H9 (cell line): ENCODE measurements around the gene LRMDA. TPM values are rescaled to one million over a fixed set of nuclear protein-coding genes. Genes with fewer than 3 reads are reported as not detected.

Experiments used
- DNase-seq: peaks from one replicate; pipeline ENCODE4 v3.0.0-alpha.2; 2017
- H2AFZ ChIP-seq: one replicate; pipeline ENCODE4 v1.6.1; 2013; ENCODE audit warnings: mild to moderate bottlenecking, low read length, control low read depth, moderate library complexity
- H2AK5ac ChIP-seq: 2 replicates; pipeline ENCODE4 v1.6.1; 2013; ENCODE audit warnings: low read length, control low read depth, mixed read lengths; ENCODE audit not compliant: insufficient read length
- H2BK120ac ChIP-seq: one replicate; pipeline ENCODE4 v1.6.1; 2013; ENCODE audit warnings: low read depth, mild to moderate bottlenecking, low read length, control low read depth, inconsistent platforms; ENCODE audit not compliant: poor library complexity, severe bottlenecking
- H2BK12ac ChIP-seq: 2 replicates; pipeline ENCODE4 v1.6.1; 2013; ENCODE audit warnings: low read length, control low read depth, mixed read lengths, low read depth; ENCODE audit not compliant: insufficient read length
- H2BK15ac ChIP-seq: 2 replicates; pipeline ENCODE4 v1.6.1; 2013; ENCODE audit warnings: low read depth, low read length, control low read depth
- H2BK20ac ChIP-seq: one replicate; pipeline ENCODE4 v1.6.1; 2013; ENCODE audit warnings: low read depth, mild to moderate bottlenecking, low read length, control low read depth, inconsistent platforms; ENCODE audit not compliant: poor library complexity, severe bottlenecking
- H2BK5ac ChIP-seq: 2 replicates; pipeline ENCODE4 v1.6.1; 2013; ENCODE audit warnings: low read length, control low read depth, mixed read lengths; ENCODE audit not compliant: insufficient read length
- H3K14ac ChIP-seq: 2 replicates; pipeline ENCODE4 v1.6.1; 2013; ENCODE audit warnings: low read length, control low read depth; ENCODE audit not compliant: insufficient read depth
- H3K18ac ChIP-seq: 2 replicates; pipeline ENCODE4 v1.6.1; 2013; ENCODE audit warnings: low read depth, mild to moderate bottlenecking, mixed read lengths, low read length, control low read depth; ENCODE audit not compliant: insufficient read length
- H3K23ac ChIP-seq: 2 replicates; pipeline ENCODE4 v1.6.1; 2013; ENCODE audit warnings: low read length, control low read depth, mixed read lengths, low read depth; ENCODE audit not compliant: insufficient read length
- H3K23me2 ChIP-seq: 2 replicates; pipeline ENCODE4 v1.6.1; 2013; ENCODE audit warnings: low read depth, mild to moderate bottlenecking, mixed read lengths, low read length, control low read depth; ENCODE audit not compliant: insufficient read length, poor library complexity, severe bottlenecking
- H3K27ac ChIP-seq: 2 replicates; pipeline ENCODE4 v1.5.1; 2013; ENCODE audit warnings: low read length, control low read depth, mixed read lengths, low read depth; ENCODE audit not compliant: insufficient read length
- H3K27me3 ChIP-seq: 2 replicates; pipeline ENCODE4 v1.6.1; 2013; ENCODE audit warnings: low read length, control low read depth, inconsistent platforms; ENCODE audit not compliant: insufficient read depth
- H3K4ac ChIP-seq: 2 replicates; pipeline ENCODE4 v1.6.1; 2013; ENCODE audit warnings: low read depth, mild to moderate bottlenecking, control low read depth, inconsistent platforms, low read length, moderate library complexity
- H3K4me1 ChIP-seq: 2 replicates; pipeline ENCODE4 v1.6.1; 2013; ENCODE audit warnings: low read length, control low read depth, inconsistent platforms; ENCODE audit not compliant: insufficient read depth
- H3K4me2 ChIP-seq: 2 replicates; pipeline ENCODE4 v1.6.1; 2013; ENCODE audit warnings: low read length, control low read depth, mixed read lengths; ENCODE audit not compliant: insufficient read length, insufficient read depth
- H3K56ac ChIP-seq: 2 replicates; pipeline ENCODE4 v1.6.1; 2013; ENCODE audit warnings: low read depth, mild to moderate bottlenecking, mixed read lengths, low read length, control low read depth; ENCODE audit not compliant: insufficient read length
- H3K79me1 ChIP-seq: 2 replicates; pipeline ENCODE4 v1.6.1; 2013; ENCODE audit warnings: low read depth, mild to moderate bottlenecking, moderate library complexity, low read length, control low read depth, inconsistent platforms; ENCODE audit not compliant: insufficient read depth, poor library complexity, severe bottlenecking
- H3K79me2 ChIP-seq: 2 replicates; pipeline ENCODE4 v1.6.1; 2013; ENCODE audit warnings: low read length, control low read depth, inconsistent platforms; ENCODE audit not compliant: insufficient read depth
- H3K9ac ChIP-seq: 2 replicates; pipeline ENCODE4 v1.6.1; 2013; ENCODE audit warnings: low read length, control low read depth, mixed read lengths; ENCODE audit not compliant: insufficient read length; ENCODE audit errors: extremely low read depth
- H3K9me3 ChIP-seq: one replicate; pipeline ENCODE4 v1.6.1; 2013; ENCODE audit warnings: low read depth, low read length, inconsistent platforms; ENCODE audit not compliant: control insufficient read depth
- H3T11ph ChIP-seq: one replicate; pipeline ENCODE4 v1.6.1; 2013; ENCODE audit warnings: mild to moderate bottlenecking, low read length, control low read depth, inconsistent platforms
- H4K20me1 ChIP-seq: one replicate; pipeline ENCODE4 v1.6.1; 2013; ENCODE audit not compliant: control insufficient read depth, insufficient read length, insufficient read depth
- H4K5ac ChIP-seq: 2 replicates; pipeline ENCODE4 v1.6.1; 2013; ENCODE audit warnings: low read depth, mild to moderate bottlenecking, mixed read lengths, low read length, control low read depth; ENCODE audit not compliant: insufficient read length
- H4K8ac ChIP-seq: replicated peaks from 2 replicates; pipeline ENCODE4 v1.6.1; 2013; ENCODE audit warnings: low read length, control low read depth, mixed read lengths, low read depth; ENCODE audit not compliant: insufficient read length
- H4K91ac ChIP-seq: 2 replicates; pipeline ENCODE4 v1.6.1; 2013; ENCODE audit warnings: low read depth, mild to moderate bottlenecking, moderate library complexity, mixed read lengths, low read length, control low read depth; ENCODE audit not compliant: insufficient read length
- H3K27ac Mint-ChIP-seq, 3 experiments: 2 replicates in 2 of 3; 3 replicates in 1 of 3; pipeline ENCODE4 v1.8.0; 2020 to 2021; ENCODE audit warnings: mixed read lengths in 3 of 3, mild to moderate bottlenecking in 1 of 3, moderate library complexity in 1 of 3
- H3K27me3 Mint-ChIP-seq: 2 replicates; pipeline ENCODE4 v1.8.0; 2021; ENCODE audit warnings: low read depth, mild to moderate bottlenecking, moderate library complexity, mixed read lengths
- H3K36me3 Mint-ChIP-seq, 3 experiments: 2 replicates in 2 of 3; 3 replicates in 1 of 3; pipeline ENCODE4 v1.8.0; 2020 to 2021; ENCODE audit warnings: low read depth in 3 of 3, mixed read lengths in 3 of 3; ENCODE audit not compliant: insufficient read depth in 1 of 3
- H3K4me1 Mint-ChIP-seq, 2 experiments: 2 replicates each; pipeline ENCODE4 v1.8.0; 2020; ENCODE audit warnings: mixed read lengths in 2 of 2
- H3K4me3 Mint-ChIP-seq, 2 experiments: 2 replicates in 1 of 2; 3 replicates in 1 of 2; pipeline ENCODE4 v1.8.0; 2020 to 2021; ENCODE audit warnings: mild to moderate bottlenecking in 2 of 2, mixed read lengths in 2 of 2, moderate library complexity in 1 of 2
- H3K9me3 Mint-ChIP-seq, 2 experiments: 2 replicates in 1 of 2; 3 replicates in 1 of 2; pipeline ENCODE4 v1.8.0; 2020; ENCODE audit warnings: mild to moderate bottlenecking in 2 of 2, mixed read lengths in 2 of 2, moderate library complexity in 1 of 2
- CTCF ChIP-seq: fragments of 200-600 bp; sonication (generic); conservative IDR thresholded peaks from 3 replicates; pipeline ENCODE4 v1.8.0; 2021; ENCODE audit warnings: antibody characterized with exemption, mild to moderate bottlenecking
- WGBS: extraction: QIAGEN DNeasy Blood & Tissue Kit; methylation state at CpG from one replicate; pipeline ENCODE4 v1.1.7; 2013; ENCODE audit warnings: missing lambda C conversion rate, low lambda C conversion rate, mixed read lengths; ENCODE audit not compliant: insufficient read length; ENCODE audit errors: extremely low coverage; 5-methylcytosine and 5-hydroxymethylcytosine counted together
- total RNA-seq: library from RNA; stranded (reverse); gene quantifications from 2 replicates; pipeline ENCODE4 v1.2.1, GENCODE V29; 2021

Gene LRMDA
- total RNA-seq, 1 experiment from 2014 or later = 1.8 TPM

- no peak overlapping the region for H2AK5ac ChIP-seq
- no CpG with 5 or more reads among the region's 2 CpGs for WGBS
- no peak overlapping the region for H3K9ac ChIP-seq
- no peaks in the 10 kb centered on the region for H3K9me3 ChIP-seq
- no peak overlapping the region for H2BK5ac ChIP-seq
- no peak overlapping the region for H2BK20ac ChIP-seq
- no peaks in the 10 kb centered on the region for H3K9me3 Mint-ChIP-seq
- no peaks in the 10 kb centered on the region for H3K23me2 ChIP-seq
- no peak overlapping the region for H3K4me2 ChIP-seq
- H3T11ph ChIP-seq = no peak overlapping the region
- H3K79me1 ChIP-seq = no peaks in the 10 kb centered on the region
- no peak for TF ChIP-seq CTCF
- H3K4me1 ChIP-seq = no peaks in the 10 kb centered on the region
- H2BK15ac ChIP-seq = no peak overlapping the region
- no peak overlapping the region for H3K14ac ChIP-seq
- DNase-seq = no peak
- no peak overlapping the region for H4K5ac ChIP-seq
- no peak overlapping the region for H4K91ac ChIP-seq
- no peak overlapping the region for H3K4me3 Mint-ChIP-seq
- no peak overlapping the region for H3K18ac ChIP-seq
- no peak overlapping the region for H3K56ac ChIP-seq
- no peaks in the 10 kb centered on the region for H3K27me3 Mint-ChIP-seq
- no peak overlapping the region for H4K8ac ChIP-seq
- H3K27me3 ChIP-seq = no peaks in the 10 kb centered on the region
- no peak overlapping the region for H3K27ac ChIP-seq
- no peak overlapping the region for H3K23ac ChIP-seq
- H3K27ac Mint-ChIP-seq = no peak overlapping the region
- H3K4ac ChIP-seq = no peak overlapping the region
- H3K36me3 Mint-ChIP-seq = no peaks in the 10 kb centered on the region
- H3K4me1 Mint-ChIP-seq = peaks cover 3% of the 10 kb centered on the region in 2 experiments; a peak in 2 of 4 replicates
- no peaks in the 10 kb centered on the region for H3K79me2 ChIP-seq
- no peak overlapping the region for H2BK12ac ChIP-seq
- no peak overlapping the region for H2AFZ ChIP-seq
- no peak overlapping the region for H2BK120ac ChIP-seq
- H4K20me1 ChIP-seq = no peaks in the 10 kb centered on the region
Measured at GRCh38 chr10:75955973-75956502, 524.6 kb downstream of the LRMDA start.
